Stimulated activated CD4-positive, alpha-beta T cell treated with anti-CD3 and anti-CD28 coated beads, TNF-alpha, amount 100 ng/mL, for 1 hour (primary cell): ENCODE measurements around the gene RFX7.

Experiments
- DNase-seq, 3 donors: peaks; one replicate each; pipeline ENCODE4 v3.0.0-alpha.2; 2020; ENCODE audit warnings: low read depth in 3 of 3, low spot score in 1 of 3

Gene RFX7

DNA sequence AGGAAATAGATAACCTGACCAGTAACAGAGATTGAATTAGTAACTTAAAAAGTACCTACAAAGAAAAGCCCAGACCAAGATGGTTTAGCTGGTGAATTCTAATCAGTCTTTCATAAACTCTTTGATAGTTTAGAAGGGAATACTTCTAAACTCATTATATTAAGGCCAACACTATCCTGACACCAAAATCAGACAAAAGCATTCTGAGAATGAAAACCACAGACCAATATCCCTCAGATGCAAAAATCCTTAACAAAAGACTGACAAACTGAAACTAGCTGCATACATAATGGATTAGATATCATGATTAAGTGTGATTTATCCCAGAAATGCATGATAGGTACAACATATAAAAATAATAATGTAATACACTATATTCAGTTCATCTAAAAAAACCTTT is 115.6 kb downstream of the RFX7 start:
- no peak for DNase-seq

DNA sequence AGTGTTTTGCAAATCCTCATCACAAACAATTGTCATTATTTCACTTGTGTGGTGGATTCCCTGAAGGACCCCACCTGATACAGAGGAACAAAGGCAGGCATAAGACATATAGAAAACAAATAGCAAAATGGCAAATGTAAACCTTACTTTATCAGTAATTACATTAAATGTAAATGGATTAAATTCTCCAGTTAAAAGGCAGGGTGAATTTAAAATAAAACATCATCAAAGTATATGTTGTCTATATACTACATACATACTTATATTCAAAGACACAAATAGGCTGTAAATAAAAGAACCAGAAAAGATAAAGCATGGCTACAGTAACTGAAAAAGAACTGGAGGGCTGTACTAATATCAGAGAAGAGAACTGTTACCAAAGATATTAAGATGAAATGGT is 117.3 kb downstream of the RFX7 start:
- DNase-seq, result no peak

DNA sequence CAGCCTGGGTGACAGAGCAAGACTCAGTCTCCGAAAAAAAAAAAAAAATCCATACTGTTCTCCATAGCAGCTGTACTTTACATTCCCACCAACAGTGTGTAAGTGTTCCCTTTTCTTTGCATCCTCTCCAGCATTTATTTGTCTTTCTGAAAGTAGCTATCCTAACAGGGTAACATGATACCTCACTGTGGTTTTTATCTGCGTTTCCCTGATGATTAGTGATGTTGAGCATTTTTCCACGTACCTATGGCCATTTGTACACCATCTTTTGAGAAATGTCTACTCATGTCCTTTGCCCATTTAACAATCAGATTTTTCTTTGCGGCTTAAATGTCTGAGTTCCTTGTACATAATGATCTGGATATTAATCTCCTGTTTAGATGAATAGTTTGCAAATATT is 119.3 kb downstream of the RFX7 start:
- DNase-seq, result no peak

DNA sequence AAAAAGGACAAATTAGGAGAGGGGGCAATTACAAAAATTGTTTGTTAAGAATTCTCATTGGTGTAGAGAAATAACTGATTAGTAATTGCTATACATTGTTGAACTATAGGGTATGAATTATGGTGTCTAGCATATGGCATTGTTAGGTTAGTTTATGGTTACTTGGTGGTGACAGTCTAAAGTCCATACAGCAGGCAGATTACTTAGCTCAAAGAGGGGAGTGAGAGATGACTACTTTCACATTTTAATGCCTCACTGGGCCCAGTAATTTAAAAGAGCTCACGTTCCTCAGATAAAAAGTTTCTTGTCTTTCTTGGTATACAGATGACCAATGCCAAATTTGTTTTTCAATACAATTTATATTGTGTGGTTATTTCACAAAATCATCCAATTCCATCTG is 137.8 kb downstream of the RFX7 start:
- DNase-seq, result no peak

DNA sequence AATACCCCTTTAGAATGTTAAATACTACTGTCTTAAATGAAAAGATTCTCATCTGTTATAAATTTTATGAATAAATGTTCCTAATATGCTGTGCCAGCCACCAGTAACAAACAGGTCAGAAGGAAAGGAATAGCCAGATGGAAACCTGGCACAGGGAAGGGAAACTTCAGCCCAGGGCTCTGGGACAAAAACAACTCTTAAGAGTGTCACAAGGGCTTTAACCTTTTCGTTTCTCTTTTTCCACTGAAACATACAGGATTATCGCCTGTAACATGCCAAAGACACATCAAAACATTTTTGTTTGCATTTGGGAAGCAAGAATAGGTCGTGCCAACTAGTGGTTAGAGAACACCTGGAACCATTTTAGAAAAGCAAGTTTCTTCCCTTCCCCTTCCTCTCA is 141.2 kb downstream of the RFX7 start:
- DNase-seq, result no peak

DNA sequence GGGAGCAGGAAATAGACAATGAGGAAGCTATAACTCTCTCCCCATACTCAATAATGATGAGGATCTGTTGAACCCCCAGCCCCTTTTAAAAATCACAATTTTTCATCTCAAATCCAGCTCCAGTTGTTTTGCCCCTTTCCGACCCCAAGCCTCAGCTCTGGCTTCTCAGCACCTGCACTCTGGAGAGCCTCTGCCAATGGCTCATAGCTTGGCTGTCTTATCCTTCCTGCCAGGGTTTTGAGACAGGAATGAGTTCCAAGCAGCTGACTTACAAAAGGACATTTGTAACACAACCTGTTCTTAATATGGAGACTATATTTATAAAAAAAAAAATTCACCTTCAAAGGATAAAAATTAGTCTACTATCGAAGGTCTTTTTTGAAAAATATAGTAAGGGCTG is 144.4 kb downstream of the RFX7 start:
- DNase-seq, result no peak

DNA sequence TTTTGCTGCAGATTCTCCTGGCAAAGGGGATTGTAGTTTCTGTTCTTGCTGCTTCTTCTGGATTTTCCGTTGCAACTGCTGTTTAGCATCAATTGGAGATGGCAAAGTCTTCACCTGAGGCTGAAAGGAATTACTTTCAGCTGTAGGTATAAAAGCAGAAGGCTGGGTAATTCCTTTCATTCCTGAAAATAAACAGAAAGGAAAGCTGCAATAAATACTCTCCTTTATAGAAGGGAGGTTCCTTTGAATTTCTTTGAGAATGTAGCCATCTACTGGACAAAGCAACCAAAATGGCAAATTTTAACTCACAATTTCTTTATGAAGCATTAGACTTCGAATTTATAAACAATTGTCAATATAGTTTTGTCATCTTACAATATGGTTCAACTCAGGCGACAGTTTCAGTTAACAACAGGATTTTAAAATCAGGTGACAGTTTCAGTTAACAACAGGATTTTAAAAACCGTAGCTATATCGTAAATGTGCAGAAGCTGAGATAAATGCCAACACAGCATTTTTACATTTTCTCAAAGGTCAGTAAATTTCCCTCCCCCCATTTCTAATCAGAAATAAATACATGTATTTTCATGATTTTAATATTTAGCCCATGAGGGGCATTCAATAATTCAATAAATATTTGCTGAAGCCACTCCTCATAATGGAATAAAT is 145.3 kb downstream of the RFX7 start:
- no peak for DNase-seq

DNA sequence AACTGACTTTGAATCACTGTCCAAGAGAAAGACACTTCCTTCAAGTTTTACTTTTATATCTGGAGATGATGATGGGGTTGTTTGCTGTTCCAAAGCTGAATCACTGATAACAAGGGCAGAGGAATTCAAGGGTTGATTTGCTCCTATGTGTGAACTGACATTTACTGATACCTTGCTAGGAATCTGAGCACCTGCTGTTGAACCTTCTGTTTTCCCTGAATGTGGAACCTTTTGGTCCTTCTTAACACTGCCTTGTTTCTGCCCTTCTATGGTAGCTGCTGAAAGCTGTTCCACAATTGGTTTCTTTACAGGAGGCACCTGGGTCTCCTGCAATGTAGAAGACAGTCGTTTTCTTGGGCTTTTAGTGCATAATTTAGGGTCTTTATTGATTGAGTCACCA is 148.3 kb downstream of the RFX7 start:
- DNase-seq, result no peak

DNA sequence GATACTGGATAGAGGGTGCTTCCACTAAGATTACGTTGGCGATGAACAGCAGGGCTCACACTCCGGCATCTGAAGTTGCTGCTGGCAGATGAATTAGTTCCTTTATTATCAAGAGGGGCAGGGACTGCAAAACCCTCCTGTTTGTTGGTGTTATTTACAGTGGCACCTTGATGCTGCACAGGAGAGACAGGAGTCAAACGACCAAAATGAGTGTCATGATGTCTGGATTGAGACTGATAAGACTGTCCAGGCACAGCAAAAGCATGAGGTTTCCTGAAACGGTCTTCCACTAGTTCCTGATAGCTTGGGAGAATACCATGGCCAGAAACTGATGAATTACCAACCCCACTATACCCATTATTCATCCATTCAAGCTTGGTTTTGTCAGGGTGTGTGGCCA is 149.5 kb downstream of the RFX7 start:
- no peak for DNase-seq

DNA sequence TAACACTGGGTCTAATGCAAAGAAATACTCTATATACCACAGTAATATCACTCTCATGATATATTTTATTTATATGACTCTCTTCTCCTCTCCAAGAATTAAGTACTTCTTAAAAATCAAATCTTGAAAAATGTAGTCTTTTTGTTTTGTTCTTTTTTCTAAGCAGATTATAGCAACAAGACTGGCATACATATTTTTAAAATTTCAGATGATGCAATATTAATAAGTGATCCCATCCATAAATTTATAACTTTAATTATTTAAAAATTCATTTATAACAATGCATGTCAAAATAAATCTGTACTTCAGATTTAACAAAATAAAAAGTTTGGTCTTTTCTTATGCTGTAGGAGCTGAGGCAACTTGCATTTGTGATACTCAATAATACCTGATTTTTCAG is 155.3 kb downstream of the RFX7 start:
- no peak for DNase-seq

DNA sequence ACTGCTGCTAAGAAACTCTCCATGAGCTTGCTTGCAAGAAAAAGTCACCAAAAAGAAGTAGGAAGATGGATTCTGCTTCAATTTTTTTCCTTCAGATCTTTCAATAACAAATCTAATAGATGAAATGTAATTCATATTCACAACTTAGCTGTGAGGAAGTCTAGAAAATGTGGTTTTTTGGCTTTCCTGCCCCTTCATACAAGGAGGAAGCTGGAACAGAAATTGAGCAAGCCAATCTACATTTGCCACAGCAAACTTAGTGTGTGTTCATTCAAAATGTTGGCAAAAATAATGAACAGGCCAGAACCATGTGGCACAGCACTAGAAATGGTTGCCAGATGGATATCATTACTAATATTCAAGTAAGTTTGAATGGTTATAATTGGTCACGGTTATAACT is 157.1 kb downstream of the RFX7 start:
- DNase-seq, result no peak

DNA sequence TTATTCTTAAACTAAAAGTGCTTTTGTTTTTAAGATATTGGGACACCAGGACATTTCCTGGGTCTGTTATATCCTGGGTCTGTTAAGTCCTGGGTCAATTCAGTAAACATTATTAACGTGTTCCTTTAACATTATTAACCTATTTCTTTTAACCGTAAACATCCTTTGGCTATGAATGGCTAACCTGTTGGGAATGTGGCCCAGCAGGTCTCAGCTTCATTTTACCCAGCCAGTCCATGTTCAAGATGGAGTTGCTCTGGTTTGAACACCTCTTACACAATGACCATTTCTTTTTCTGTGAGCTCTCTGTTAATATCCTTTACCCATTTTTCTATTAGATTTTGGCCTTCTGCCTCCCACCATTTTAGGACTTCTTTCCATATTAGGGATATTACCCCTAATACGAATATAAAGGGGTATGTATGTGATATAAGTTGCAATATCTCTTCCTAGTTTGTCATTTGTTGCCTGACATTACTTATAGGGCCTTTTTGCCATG is 161.4 kb downstream of the RFX7 start:
- DNase-seq, result no peak

DNA sequence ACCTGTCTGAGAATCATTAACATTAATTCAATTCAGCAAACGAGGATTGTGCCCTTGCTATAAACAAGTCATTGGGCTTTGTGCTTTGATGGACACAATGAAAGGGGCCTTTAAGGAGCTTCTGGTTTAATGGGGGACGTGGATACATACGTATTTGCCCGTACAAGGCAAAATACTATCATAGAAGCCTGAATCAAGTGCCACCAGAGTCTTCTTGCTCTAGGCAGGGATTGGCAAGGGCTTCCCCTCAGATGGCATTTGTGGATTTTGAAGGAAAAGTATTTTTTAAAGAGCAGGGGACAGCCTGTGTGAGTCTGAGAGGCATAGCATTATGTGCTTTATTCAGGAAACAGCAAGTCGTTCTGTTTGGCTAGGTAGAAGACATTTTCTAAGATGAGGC is 166.6 kb downstream of the RFX7 start:
- no peak for DNase-seq

DNA sequence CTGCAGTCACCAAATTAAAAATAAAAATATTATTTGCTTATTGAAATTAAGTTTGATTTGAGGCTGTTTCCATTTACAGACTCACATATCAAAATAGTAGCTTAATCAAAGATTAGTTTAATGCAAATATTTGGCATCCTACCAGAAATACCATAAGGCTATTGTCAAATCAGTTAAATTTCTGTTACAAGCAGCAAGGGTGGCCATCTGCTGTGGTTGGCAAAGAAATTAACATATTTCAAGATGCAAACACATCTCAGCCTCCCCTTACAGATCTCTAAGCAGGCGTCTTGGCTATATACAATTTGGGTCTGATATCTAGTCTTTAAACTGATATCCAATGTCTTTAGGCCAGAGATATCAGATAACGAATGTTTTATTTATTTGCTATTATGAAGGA is 167.0 kb downstream of the RFX7 start:
- no peak for DNase-seq

DNA sequence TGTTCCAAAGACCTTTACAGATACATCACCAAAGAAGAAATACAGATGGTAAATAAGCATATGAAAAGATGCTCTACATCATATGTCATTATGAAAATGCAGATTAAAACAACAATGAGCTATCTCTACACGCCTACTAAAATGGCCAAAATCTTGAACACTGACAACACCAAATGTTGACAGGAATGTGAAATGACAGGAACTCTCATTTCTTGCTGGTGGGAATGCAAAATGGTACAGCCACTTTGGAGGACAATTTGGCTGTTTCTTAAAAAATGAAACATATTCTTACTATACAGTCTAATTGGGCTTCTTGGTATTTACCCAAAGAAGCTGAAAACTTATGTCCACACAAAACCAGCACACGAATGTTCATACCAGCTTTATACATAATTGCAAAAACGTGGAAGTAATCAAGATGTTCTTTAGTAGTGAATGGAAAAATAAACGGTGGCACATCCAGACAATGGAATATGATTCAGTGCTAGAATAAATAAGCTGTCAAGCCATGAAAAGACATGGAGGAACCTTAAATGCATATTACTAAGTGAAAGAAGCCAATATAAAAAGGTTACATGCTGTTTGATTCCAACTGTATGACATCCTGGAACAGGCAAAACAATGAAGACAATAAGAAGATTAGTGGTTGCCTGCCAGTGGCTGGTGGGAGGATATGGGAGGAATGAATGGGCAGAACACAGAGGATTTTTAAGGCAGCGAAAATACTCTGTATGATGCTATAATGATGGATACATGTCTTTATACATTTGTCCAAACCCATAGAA is 169.0 kb downstream of the RFX7 start:
- DNase-seq, result no peak

DNA sequence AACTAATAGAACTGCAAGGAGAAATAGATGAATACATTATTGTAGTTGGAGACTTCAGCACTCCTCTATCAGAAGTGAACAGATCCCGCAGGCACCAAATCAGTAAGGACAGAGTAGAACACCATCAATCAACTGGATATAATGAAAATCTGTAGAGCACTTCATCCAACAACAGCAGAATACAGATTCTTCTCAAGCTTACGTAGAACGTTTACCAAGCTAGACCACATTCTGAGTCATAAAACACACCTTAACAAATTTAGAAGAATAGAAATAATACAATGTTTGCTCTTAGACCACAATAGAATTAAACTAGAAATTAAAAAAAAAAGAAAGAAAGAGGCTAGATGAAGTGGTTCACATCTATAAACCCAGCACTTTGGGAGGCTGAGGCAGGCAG is 179.5 kb downstream of the RFX7 start:
- no peak for DNase-seq

DNA sequence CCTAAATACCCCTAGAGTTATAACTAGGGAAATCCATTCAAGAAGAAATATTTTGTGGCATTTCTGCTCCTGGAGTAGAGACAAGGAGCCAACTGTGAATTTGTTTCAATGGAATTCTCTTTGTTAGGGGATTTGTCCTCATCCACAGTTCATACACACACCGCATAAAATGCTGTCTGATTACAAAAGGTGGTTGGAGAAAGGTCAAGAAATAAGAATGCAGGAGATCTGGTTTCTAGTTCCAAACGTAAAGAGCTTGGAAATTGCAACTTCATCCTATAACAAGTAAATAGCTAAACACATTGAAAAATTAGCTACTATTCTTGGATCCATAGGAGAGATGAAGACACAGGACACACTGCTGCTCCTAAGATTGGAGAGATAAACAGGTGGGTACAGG is 184.0 kb downstream of the RFX7 start:
- no peak for DNase-seq

DNA sequence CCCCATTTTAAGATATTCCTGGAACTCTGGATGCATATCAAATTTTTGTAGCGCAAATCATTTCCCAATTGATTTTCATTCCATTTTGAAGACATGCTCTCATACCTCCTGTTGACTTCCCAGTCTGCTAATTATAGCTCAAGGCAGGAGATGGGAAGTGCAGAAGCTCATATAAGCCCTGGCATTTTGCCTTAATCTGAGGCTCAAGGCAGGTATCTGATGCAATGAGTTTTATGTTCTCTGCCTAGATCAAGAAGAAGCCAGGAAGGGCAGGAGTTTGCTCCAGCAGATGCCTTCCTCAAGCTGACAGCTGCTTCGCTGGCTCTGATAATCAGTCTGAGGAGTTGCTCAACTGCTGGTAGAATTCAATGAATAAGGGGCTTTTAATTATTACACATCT is 184.7 kb downstream of the RFX7 start:
- no peak for DNase-seq

DNA sequence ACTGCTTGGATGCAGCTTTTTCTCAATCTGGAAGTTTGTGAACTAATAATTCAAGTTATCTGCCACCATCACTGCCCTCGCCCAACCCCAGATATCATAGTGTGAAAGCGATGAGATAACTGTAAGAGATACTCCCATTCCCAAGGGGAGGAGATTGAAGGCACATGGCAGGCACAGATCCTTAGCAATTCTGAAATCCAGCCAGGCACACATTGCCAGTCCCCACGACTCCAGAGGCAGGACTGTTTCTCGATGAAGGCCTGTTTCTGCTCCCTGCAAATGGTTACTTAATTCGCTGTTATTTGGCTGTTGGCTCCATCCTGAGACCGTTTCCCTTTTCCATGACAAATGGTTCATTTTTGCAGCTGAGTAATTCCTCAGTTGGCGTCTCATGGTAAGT is 187.1 kb downstream of the RFX7 start:
- no peak for DNase-seq

DNA sequence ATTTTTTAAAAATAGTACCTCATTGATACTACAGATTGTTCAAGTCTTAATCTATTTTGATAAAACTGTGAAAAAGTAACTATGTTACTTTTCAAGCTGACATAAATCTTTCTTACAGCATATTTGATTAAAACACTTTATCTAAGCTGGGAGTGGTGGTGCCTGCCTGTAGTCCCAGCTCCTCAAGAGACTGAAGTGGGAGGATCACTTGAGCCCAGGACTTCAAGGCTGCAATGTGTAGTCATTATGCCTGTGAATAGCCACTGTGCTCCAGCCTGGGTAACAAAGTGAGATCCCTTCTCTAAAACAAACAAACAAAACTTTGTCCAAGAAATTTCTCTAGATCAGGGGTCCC is 190.7 kb downstream of the RFX7 start:
- no peak for DNase-seq

DNA sequence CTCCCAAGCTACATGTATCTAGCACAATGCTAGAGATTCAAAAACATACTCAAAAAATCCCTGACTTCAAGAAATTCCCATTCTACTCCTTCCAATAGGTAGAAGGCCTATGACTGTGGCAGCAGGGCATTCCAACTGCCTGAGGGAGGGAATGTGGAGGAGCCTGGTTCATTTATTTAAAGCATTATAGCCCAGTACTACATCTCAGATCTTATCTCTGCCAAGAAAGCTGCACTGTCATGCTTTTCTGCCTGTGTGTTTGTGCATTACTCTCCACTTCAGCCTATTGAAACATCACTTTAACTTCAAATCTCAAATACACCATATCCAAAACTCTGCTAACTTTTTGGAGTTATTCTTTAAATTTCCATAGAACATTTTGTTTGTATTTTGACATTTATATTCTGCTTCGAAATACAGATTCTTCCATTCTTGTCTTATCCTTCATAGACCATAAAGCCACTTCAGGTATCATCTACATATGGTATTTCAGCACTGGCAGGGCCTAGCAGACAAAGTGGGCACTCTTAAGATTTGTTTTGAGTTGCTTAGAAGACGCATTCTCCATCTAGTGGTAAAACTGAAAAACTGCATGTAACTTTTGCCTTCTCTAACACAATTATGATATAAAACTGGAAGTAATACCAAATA is 191.2 kb downstream of the RFX7 start:
- DNase-seq, result no peak

DNA sequence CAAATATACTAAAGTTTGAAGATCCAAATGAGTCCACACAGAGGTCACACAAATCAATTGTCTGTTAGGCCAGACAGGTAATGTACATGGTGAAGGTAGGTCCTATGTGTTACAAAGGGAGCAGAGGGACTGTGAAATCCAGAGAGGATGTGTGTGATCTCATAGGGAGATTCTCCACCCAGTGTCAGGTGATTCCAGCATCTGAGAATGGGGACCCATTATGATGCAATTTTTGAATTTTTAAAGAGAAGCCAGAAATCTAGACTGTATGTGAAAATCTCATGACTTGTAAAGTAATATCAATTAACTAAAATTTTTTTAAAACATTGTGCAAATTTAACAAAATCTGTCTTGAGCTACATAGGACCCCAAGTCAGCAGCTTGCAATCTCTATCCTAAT is 192.0 kb downstream of the RFX7 start:
- no peak for DNase-seq

DNA sequence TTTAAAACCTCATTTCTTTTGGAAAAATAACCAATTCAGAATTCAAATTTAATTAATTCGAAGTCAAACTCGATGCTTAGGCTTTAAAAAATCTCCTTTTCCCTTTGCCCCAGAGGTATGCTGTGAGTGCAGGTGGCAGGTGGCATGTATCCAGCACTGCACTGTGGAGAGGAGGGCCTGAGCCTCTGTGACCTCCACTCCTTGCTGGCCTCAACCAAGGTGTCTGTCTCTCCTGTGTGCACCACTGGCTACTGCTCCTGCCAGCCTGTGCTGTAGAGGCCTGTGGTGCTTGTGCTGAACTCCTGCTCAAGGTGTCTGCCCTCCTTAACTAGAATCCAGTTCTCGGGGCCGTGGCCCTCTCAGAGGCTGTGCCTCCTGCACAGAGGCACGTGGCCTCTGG is 194.1 kb downstream of the RFX7 start:
- DNase-seq, result no peak
